HCT116 (cell line): ENCODE results near the gene GSDMA. TPM values are rescaled to one million over a fixed set of nuclear protein-coding genes. Genes with fewer than 3 reads are reported as not detected.

Experiments
- ATAC-seq: fragments of 200-7000 bp; cut with Tn5 transposase; 2 replicates; pipeline ENCODE4 v1.9.1; 2020; ENCODE audit warnings: mild to moderate bottlenecking, moderate library complexity
- BruUV-seq: library from RNA; stranded (reverse); fragments of 400-500 nt; replicated peaks from 2 replicates; lab custom pipeline; 2021; lab: Mats Ljungman, UMichigan
- CTCF ChIA-PET: fragments of 300-600 bp; sonication (Branson Sonifier 250); formaldehyde crosslinking; loops from one replicate; lab custom pipeline; 2021; ENCODE audit warnings: antibody characterized with exemption; lab: Charles Lee
- POLR2A ChIA-PET: fragments of 300-600, 350-600 bp; sonication (Branson Sonifier 250); formaldehyde crosslinking; loops from one replicate; lab custom pipeline; 2021; ENCODE audit warnings: antibody characterized with exemption; lab: Charles Lee
- RAD21 ChIA-PET, 2 experiments: fragments of 300-600 bp; sonication (Branson Sonifier 250); formaldehyde crosslinking; loops; one replicate each; lab custom pipeline; 2023; ENCODE audit warnings: low total read pairs in 2 of 2; ENCODE audit not compliant: uncharacterized antibody in 2 of 2, unreplicated experiment in 2 of 2, low non-redundant PET in 1 of 2; lab: Charles Lee
- DNase-seq: peaks from one replicate; pipeline ENCODE4 v3.0.0-alpha.2; 2010; ENCODE audit warnings: low read depth, low spot score
- H2AFZ ChIP-seq: fragments of 200-600 bp; shearing (Covaris generic), sonication (generic); 2 replicates; pipeline ENCODE4 v1.6.1; 2017; ENCODE audit warnings: low read depth, mixed run types, mixed read lengths, antibody characterized with exemption, low read length; ENCODE audit not compliant: poor library complexity, severe bottlenecking
- H3K27ac ChIP-seq: 2 replicates; pipeline ENCODE4 v1.5.1; 2012; ENCODE audit warnings: low read depth, low read length
- H3K27me3 ChIP-seq: fragments of 200-600 bp; sonication (generic); 2 replicates; pipeline ENCODE4 v1.6.1; 2016; ENCODE audit warnings: mixed run types, low read length, mixed read lengths; ENCODE audit not compliant: insufficient read depth
- H3K36me3 ChIP-seq, 2 experiments: fragments of 200-500 bp in 1 of 2; fragments of 200-600 bp in 1 of 2; sonication (Bioruptor generic) in 1 of 2; sonication (generic) in 1 of 2; 2 replicates each; pipeline versions ENCODE4 v1.5.1 to v1.6.1; 2014 to 2016; ENCODE audit warnings: low read length in 2 of 2, inconsistent platforms in 1 of 2, mixed read lengths in 1 of 2, mixed run types in 1 of 2; ENCODE audit not compliant: insufficient read depth in 2 of 2, control insufficient read depth in 1 of 2
- H3K4me1 ChIP-seq, 2 experiments: fragments of 200-600 bp in 1 of 2; sonication (generic) in 1 of 2; 2 replicates each; pipeline versions ENCODE4 v1.5.1 to v1.6.1; 2012 to 2017; ENCODE audit warnings: low read length in 2 of 2, inconsistent platforms in 1 of 2, mild to moderate bottlenecking in 1 of 2, mixed read lengths in 1 of 2, mixed run types in 1 of 2, moderate library complexity in 1 of 2; ENCODE audit not compliant: insufficient read depth in 2 of 2, control insufficient read depth in 1 of 2
- H3K4me2 ChIP-seq: fragments of 200-600 bp; sonication (generic); 2 replicates; pipeline ENCODE4 v1.6.1; 2017; ENCODE audit warnings: mixed run types, low read length, mixed read lengths
- H3K4me3 ChIP-seq, 2 experiments: fragments of 200-600 bp in 1 of 2; sonication (generic) in 1 of 2; replicated peaks in 1 of 2; 2 replicates each; pipeline ENCODE4 v1.5.1; 2011 to 2016; ENCODE audit warnings: low read length in 2 of 2, control low read depth in 1 of 2, low read depth in 1 of 2, mild to moderate bottlenecking in 1 of 2, mixed read lengths in 1 of 2, mixed run types in 1 of 2
- H3K79me2 ChIP-seq: fragments of 200-600 bp; sonication (generic); 2 replicates; pipeline ENCODE4 v1.6.1; 2017; ENCODE audit warnings: mild to moderate bottlenecking, mixed run types, low read length, moderate library complexity, mixed read lengths; ENCODE audit not compliant: insufficient read depth
- H3K9ac ChIP-seq: fragments of 200-600 bp; sonication (generic); 2 replicates; pipeline ENCODE4 v1.6.1; 2016; ENCODE audit warnings: low read length, mixed read lengths
- H3K9me2 ChIP-seq: fragments of 200-600 bp; sonication (generic), shearing (Covaris generic); 2 replicates; pipeline ENCODE4 v1.6.1; 2017; ENCODE audit warnings: mixed run types, mild to moderate bottlenecking, moderate library complexity; ENCODE audit not compliant: insufficient read depth
- H3K9me3 ChIP-seq, 2 experiments: fragments of 200-500 bp in 1 of 2; fragments of 200-600 bp in 1 of 2; sonication (Bioruptor generic) in 1 of 2; sonication (generic) in 1 of 2; 2 replicates each; pipeline ENCODE4 v1.6.1; 2014 to 2017; ENCODE audit warnings: low read length in 2 of 2, mixed read lengths in 2 of 2, inconsistent platforms in 1 of 2, low read depth in 1 of 2, mild to moderate bottlenecking in 1 of 2, mixed run types in 1 of 2, moderate library complexity in 1 of 2; ENCODE audit not compliant: control insufficient read depth in 1 of 2, insufficient read depth in 1 of 2
- H4K20me1 ChIP-seq: fragments of 200-600 bp; sonication (generic), shearing (Covaris generic); 2 replicates; pipeline ENCODE4 v1.6.1; 2017; ENCODE audit warnings: mixed run types, mild to moderate bottlenecking, moderate library complexity; ENCODE audit not compliant: insufficient read depth
- EZH2 ChIP-seq: fragments of 200-600 bp; sonication (generic); IDR thresholded peaks from 2 replicates; pipeline ENCODE4 v1.6.1; 2017; ENCODE audit warnings: antibody characterized with exemption, mixed run types
- SIN3A ChIP-seq: IDR thresholded peaks from 2 replicates; pipeline ENCODE4 v1.6.1; 2012; ENCODE audit warnings: low read depth
- intact Hi-C: fragments of 100-400 bp; cut with micrococcal nuclease; formaldehyde crosslinking; loops from 2 replicates; pipeline ENCODE4 v1.10.0; 2022
- total RNA-seq: library from RNA; stranded (reverse); gene quantifications from one replicate; pipeline ENCODE4 v1.2.1, GENCODE V29; 2021; ENCODE audit not compliant: unreplicated experiment
- TF ChIP-seq, protein P1 (sequence below): IDR thresholded peaks from 2 replicates; pipeline ENCODE4 v1.6.1; 2012; ENCODE audit warnings: low read depth

GSDMA gene
- total RNA-seq, 1 experiment from 2014 or later: not detected

DNA sequence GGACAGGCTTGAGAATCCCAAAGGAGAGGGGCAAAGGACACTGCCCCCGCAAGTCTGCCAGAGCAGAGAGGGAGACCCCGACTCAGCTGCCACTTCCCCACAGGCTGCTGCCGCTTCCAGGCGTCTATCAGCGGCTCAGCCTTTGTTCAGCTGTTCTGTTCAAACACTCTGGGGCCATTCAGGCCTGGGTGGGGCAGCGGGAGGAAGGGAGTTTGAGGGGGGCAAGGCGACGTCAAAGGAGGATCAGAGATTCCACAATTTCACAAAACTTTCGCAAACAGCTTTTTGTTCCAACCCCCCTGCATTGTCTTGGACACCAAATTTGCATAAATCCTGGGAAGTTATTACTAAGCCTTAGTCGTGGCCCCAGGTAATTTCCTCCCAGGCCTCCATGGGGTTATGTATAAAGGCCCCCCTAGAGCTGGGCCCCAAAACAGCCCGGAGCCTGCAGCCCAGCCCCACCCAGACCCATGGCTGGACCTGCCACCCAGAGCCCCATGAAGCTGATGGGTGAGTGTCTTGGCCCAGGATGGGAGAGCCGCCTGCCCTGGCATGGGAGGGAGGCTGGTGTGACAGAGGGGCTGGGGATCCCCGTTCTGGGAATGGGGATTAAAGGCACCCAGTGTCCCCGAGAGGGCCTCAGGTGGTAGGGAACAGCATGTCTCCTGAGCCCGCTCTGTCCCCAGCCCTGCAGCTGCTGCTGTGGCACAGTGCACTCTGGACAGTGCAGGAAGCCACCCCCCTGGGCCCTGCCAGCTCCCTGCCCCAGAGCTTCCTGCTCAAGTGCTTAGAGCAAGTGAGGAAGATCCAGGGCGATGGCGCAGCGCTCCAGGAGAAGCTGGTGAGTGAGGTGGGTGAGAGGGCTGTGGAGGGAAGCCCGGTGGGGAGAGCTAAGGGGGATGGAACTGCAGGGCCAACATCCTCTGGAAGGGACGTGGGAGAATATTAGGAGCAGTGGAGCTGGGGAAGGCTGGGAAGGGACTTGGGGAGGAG, 52.5 kb downstream of the GSDMA start, which contains the start of gene CSF3:
Gene CSF3 (plus strand): TSS at position 436 of the 993 bp plus-strand sequence. CDS start 35 bp downstream, at position 471.
- CTCF ChIA-PET: interaction anchor here (1.2 kb wide), 1 partner anchor 153 kb away, joined by 3 read pairs; no protein-coding TSS in a partner anchor
- H3K27ac ChIP-seq: no peak within 1 kb of the TSS
- BruUV-seq: no TSS peak
- no peak within 1 kb of the TSS for H2AFZ ChIP-seq
- POLR2A ChIA-PET: interaction anchor here (0.6 to 1.4 kb wide), 4 partner anchors 10 to 125 kb away, joined by 3 to 4 read pairs (median 3); partner anchors contain the start of gene CASC3
- DNase-seq (no peak), ATAC-seq (no peak)
- H3K4me3 ChIP-seq: no peak within 1 kb of the TSS
- H3K9me2 ChIP-seq: no peaks in the 10 kb centered on the region
- H3K79me2 ChIP-seq: no peaks in the 10 kb centered on the region
- H3K9me3 ChIP-seq: no peaks in the 10 kb centered on the region
- H3K36me3 ChIP-seq: peaks cover 0 to 3% of the 10 kb centered on the region in 2 experiments; a peak in 1 of 4 replicates
- no peaks in the 10 kb centered on the region for H3K27me3 ChIP-seq
- intact Hi-C loops: no loop called here
- peaks cover 0 to 7% of the 10 kb centered on the region in 2 experiments; a peak in 2 of 4 replicates for H3K4me1 ChIP-seq
- no peak within 1 kb of the TSS for H3K4me2 ChIP-seq
- RAD21 ChIA-PET: no interaction called here
- TF ChIP-seq, protein P1, sequence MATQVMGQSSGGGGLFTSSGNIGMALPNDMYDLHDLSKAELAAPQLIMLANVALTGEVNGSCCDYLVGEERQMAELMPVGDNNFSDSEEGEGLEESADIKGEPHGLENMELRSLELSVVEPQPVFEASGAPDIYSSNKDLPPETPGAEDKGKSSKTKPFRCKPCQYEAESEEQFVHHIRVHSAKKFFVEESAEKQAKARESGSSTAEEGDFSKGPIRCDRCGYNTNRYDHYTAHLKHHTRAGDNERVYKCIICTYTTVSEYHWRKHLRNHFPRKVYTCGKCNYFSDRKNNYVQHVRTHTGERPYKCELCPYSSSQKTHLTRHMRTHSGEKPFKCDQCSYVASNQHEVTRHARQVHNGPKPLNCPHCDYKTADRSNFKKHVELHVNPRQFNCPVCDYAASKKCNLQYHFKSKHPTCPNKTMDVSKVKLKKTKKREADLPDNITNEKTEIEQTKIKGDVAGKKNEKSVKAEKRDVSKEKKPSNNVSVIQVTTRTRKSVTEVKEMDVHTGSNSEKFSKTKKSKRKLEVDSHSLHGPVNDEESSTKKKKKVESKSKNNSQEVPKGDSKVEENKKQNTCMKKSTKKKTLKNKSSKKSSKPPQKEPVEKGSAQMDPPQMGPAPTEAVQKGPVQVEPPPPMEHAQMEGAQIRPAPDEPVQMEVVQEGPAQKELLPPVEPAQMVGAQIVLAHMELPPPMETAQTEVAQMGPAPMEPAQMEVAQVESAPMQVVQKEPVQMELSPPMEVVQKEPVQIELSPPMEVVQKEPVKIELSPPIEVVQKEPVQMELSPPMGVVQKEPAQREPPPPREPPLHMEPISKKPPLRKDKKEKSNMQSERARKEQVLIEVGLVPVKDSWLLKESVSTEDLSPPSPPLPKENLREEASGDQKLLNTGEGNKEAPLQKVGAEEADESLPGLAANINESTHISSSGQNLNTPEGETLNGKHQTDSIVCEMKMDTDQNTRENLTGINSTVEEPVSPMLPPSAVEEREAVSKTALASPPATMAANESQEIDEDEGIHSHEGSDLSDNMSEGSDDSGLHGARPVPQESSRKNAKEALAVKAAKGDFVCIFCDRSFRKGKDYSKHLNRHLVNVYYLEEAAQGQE: no peak
- TF ChIP-seq EZH2: no peak
- TF ChIP-seq SIN3A: no peak
- H3K9ac ChIP-seq: no peak within 1 kb of the TSS
- no peaks in the 10 kb centered on the region for H4K20me1 ChIP-seq
